Transverse colon (tissue), 4 donors: ENCODE measurements around the gene PLEK2. TPM values are rescaled to one million over a fixed set of nuclear protein-coding genes. Genes with fewer than 3 reads are reported as not detected.
A peak's percentile ranks its signal among the peaks of the same experiment; 100 is the strongest.

Experiments
- DNase-seq: peaks from one replicate; pipeline ENCODE4 v3.0.0-alpha.2; 2019
- H3K27ac ChIP-seq, 4 donors: fragments of 200-600 bp; sonication (generic); 2 replicates each; pipeline ENCODE4 v1.5.1; 2016 to 2018; ENCODE audit warnings: inconsistent platforms in 4 of 4
- H3K27me3 ChIP-seq: fragments of 200-600 bp; sonication (generic); 2 replicates; pipeline ENCODE4 v1.5.1; 2017; ENCODE audit warnings: inconsistent platforms
- H3K36me3 ChIP-seq, 4 donors: fragments of 200-600 bp; sonication (generic); 2 replicates each; pipeline ENCODE4 v1.5.1; 2017 to 2019; ENCODE audit warnings: inconsistent platforms in 4 of 4
- H3K4me1 ChIP-seq, 4 donors: fragments of 200-600 bp; sonication (generic); 2 replicates each; pipeline ENCODE4 v1.5.1; 2017 to 2020; ENCODE audit warnings: inconsistent platforms in 4 of 4
- H3K4me3 ChIP-seq, 4 donors: fragments of 200-600 bp; sonication (generic); 1 replicate in 1 of 4; 2 replicates in 3 of 4; pipeline versions ENCODE4 v1.5.1 to v1.6.1; 2017 to 2019; ENCODE audit warnings: inconsistent platforms in 4 of 4
- H3K9me3 ChIP-seq, 2 donors: fragments of 200-600 bp; sonication (generic); 2 replicates each; pipeline ENCODE4 v1.5.1; 2017 to 2019; ENCODE audit warnings: inconsistent platforms in 2 of 2
- EP300 ChIP-seq: sonication (generic); formaldehyde crosslinking; IDR thresholded peaks from one replicate; pipeline ENCODE4 v1.6.1; 2017; ENCODE audit warnings: antibody characterized with exemption, low read depth
- POLR2A ChIP-seq: fragments of 450-650 bp; IDR thresholded peaks from one replicate; pipeline ENCODE4 v1.6.1; 2016; ENCODE audit warnings: antibody characterized with exemption, mild to moderate bottlenecking, moderate library complexity
- POLR2AphosphoS5 ChIP-seq, 3 donors: sonication (generic); formaldehyde crosslinking; IDR thresholded peaks; one replicate each; pipeline ENCODE4 v1.6.1; 2016; ENCODE audit warnings: antibody characterized with exemption in 3 of 3
- WGBS, 2 donors: methylation state at CpG; one replicate each; pipeline ENCODE4 v1.1.5; 2018; ENCODE audit warnings: low coverage in 1 of 2; 5-methylcytosine and 5-hydroxymethylcytosine counted together
- in situ Hi-C, 4 donors: fragments of 200-750 bp; cut with MboI; loops; one replicate each; pipeline versions ENCODE4 v1.15.0 to v1.15.1; 2017; ENCODE audit warnings: low sequenced_read_pairs in 3 of 4, low pct_ligation_motif_present in 1 of 4, low pct_unique_long_range_greater_than_20kb in 1 of 4
- intact Hi-C: fragments of 100-400 bp; cut with DNase I; formaldehyde crosslinking; loops from one replicate; pipeline ENCODE4 v1.15.1; 2023; ENCODE audit warnings: low total_unique reads
- total RNA-seq, 4 donors: library from RNA; depleted of rRNA; stranded (reverse); fragments of >200 nt; gene quantifications; one replicate each; pipeline ENCODE4 v1.1.0, GENCODE V29; 2016
- TF ChIP-seq, protein P1 (sequence below), 5 experiments: fragments of 200-600 bp in 3 of 5; fragments of 450-650 bp in 2 of 5; sonication (generic) in 3 of 5; IDR thresholded peaks; 1 replicate in 2 of 5; 2 replicates in 3 of 5; pipeline ENCODE4 v1.5.1; 2016 to 2017; ENCODE audit warnings: antibody characterized with exemption in 5 of 5, inconsistent platforms in 3 of 5, mild to moderate bottlenecking in 2 of 5, moderate library complexity in 1 of 5

Gene PLEK2
- total RNA-seq, 4 donors from 2014 or later = 5.2 to 61.1 (median 28.9) TPM

DNA sequence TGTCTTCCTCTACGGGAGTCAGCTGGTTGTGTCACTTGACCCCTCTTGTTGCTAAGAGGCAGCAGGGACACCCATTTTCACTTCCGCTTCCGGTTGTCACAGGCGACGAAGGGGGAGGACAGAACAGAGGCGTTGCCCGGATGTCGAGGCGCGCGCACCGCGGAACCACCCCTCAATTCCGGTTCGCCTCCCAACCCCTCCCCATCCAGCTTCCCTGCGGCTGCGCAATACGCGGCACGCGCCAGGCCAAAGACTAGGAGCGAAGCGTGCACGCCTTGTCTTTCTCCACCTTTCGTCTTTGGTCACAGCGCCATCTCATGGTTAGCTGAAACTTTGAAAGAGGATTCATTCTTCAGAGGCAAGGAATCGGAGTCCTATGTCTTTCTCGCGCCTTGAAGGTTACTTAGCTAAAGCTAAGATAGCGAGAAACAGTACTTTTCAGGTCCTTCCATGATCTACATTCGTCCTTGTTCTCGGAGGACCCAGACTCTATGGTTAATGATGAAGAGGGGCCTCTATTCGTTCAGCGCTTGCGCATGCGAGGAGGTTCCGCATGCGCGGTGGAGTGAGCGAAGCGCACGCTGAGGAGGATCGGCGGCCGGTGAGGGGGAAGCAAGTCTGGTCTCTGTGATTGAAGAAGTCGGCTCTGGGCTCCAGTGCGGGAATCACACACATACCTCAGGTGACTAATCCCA lies 52.0 kb downstream of the PLEK2 start, which contains the start of the genes ATP6V1D and EIF2S1:
Gene ATP6V1D, minus strand, starts transcription at position 30 of the 695 bp plus-strand sequence. CDS start 106 bp downstream, outside the sequence.
Gene EIF2S1, plus strand, starts transcription at position 554 of the 695 bp plus-strand sequence. CDS start 4,440 bp downstream, outside the sequence.
- H3K27ac ChIP-seq = peak within 1 kb of the TSS; percentile 91 to 95 (median 93)
- intact Hi-C loops (no loop called here), in situ Hi-C loops (no loop called here)
- peaks cover 33 to 60% (median 40%) of the 10 kb centered on the region in 4 donors for H3K4me1 ChIP-seq
- WGBS, 2 donors = 0% methylated on average over 2 to 47 of the region's 47 CpGs
- TF ChIP-seq, protein P1, sequence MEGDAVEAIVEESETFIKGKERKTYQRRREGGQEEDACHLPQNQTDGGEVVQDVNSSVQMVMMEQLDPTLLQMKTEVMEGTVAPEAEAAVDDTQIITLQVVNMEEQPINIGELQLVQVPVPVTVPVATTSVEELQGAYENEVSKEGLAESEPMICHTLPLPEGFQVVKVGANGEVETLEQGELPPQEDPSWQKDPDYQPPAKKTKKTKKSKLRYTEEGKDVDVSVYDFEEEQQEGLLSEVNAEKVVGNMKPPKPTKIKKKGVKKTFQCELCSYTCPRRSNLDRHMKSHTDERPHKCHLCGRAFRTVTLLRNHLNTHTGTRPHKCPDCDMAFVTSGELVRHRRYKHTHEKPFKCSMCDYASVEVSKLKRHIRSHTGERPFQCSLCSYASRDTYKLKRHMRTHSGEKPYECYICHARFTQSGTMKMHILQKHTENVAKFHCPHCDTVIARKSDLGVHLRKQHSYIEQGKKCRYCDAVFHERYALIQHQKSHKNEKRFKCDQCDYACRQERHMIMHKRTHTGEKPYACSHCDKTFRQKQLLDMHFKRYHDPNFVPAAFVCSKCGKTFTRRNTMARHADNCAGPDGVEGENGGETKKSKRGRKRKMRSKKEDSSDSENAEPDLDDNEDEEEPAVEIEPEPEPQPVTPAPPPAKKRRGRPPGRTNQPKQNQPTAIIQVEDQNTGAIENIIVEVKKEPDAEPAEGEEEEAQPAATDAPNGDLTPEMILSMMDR (IDR thresholded peaks at IDR 0.05) = peak; percentile 84 to 99 (median 87)
- TF ChIP-seq POLR2A (peak; percentile 69), EP300 (no peak), POLR2AphosphoS5 (IDR thresholded peaks at IDR 0.05) (peak; percentile 87 to 93 (median 91))
- no peaks in the 10 kb centered on the region for H3K27me3 ChIP-seq
- DNase-seq = peak; percentile 99
- H3K36me3 ChIP-seq = peaks cover 0 to 7% (median 0%) of the 10 kb centered on the region in 4 donors
- H3K9me3 ChIP-seq = no peaks in the 10 kb centered on the region
- peak within 1 kb of the TSS; percentile 66 to 89 (median 86) for H3K4me3 ChIP-seq

DNA sequence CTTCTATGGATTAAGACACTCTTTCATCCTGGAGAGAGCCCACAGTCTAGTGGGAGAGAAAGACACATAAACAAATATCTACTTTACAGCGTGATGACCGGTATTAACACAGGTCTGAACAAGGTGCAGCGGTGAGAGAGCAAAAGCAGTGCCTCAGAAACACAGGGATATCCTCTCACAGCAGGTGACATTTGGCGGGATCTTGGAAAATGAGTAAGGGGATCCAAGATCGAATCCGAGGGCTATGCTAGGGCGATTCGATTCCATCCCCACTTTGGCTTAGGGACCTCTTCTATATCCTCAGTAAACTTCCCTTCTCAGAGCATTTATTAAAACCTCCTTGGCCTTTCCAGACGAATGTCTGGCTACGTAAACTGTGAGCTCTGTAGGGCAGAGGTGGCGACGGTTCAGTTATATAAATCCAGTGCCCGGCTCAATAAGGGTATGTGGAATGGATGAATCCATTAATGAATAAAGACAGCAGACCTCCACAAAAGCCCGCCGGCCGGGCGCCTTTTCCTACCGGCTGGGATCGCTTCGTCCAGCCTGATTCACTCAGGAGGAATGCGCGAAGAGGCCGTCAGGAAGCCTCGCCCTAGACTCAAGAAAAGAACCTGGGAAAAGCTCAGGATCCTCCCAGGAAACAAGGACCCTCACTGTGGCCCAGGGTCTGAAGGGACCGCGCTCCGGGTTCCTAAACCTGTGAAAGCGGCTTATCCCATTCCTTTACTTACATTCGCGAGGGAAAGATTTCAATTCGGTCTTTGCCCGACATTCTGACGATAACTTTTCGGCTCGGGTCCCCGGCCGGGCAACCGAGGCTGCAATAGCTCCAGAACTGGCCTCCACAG lies 52.8 kb downstream of the PLEK2 start:
- intact Hi-C loops = no loop called here
- no peaks in the 10 kb centered on the region for H3K27me3 ChIP-seq

DNA sequence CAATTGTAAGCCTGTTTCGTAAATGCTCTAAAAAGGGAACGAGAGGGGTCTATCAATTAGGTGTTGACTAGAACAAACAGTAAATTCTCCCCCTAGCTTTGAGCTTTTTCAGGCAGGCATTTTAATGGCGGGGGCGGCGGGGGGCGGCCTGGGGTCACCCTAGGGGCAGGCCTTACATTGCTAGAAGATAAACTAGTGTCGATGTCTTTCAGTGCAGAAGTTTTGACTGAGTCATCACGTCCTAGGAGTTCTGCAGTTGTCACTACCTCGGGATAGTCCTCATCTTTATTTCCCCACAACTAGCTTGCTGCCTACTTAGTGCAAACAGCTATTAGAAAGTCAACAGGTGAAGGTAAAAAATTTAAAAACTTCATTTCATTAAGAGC lies 54.0 kb downstream of the PLEK2 start:
- no peak for DNase-seq
- 75% methylated on average over 9 of the region's 9 CpGs; no CpG with 5 or more reads in 1 of the 2 donors for WGBS, 2 donors
- Histone ChIP-seq H3K27me3 (no peaks in the 10 kb centered on the region), H3K4me3 (peak overlapping the region in 1 of 4 donors; percentile 89), H3K27ac (peak overlapping the region in 1 of 4 donors; percentile 91), H3K36me3 (no peaks in the 10 kb centered on the region), H3K9me3 (no peaks in the 10 kb centered on the region), H3K4me1 (peaks cover 26 to 49% (median 37%) of the 10 kb centered on the region in 4 donors)
- in situ Hi-C loops (no loop called here), intact Hi-C loops (no loop called here)
- TF ChIP-seq POLR2AphosphoS5 (IDR thresholded peaks at IDR 0.05) (no peak), POLR2A (no peak), EP300 (no peak)
- TF ChIP-seq, protein P1 (IDR thresholded peaks at IDR 0.05) = no peak

More for the DNA sequence above, 52.8 kb downstream of the PLEK2 start:
- H3K4me3 ChIP-seq = peak overlapping the region; percentile 66 to 89 (median 85)
- TF ChIP-seq POLR2AphosphoS5 (IDR thresholded peaks at IDR 0.05) = no peak
- TF ChIP-seq POLR2A = peak; percentile 71
- 0 to 2% methylated on average over 2 to 38 of the region's 38 CpGs for WGBS, 2 donors
- peak overlapping the region; percentile 91 to 95 (median 93) for H3K27ac ChIP-seq
- H3K36me3 ChIP-seq = no peaks in the 10 kb centered on the region
- H3K4me1 ChIP-seq = peaks cover 33 to 60% (median 40%) of the 10 kb centered on the region in 4 donors
- no peaks in the 10 kb centered on the region for H3K9me3 ChIP-seq
- peak; percentile 24 for DNase-seq
- in situ Hi-C loops = no loop called here

DNA sequence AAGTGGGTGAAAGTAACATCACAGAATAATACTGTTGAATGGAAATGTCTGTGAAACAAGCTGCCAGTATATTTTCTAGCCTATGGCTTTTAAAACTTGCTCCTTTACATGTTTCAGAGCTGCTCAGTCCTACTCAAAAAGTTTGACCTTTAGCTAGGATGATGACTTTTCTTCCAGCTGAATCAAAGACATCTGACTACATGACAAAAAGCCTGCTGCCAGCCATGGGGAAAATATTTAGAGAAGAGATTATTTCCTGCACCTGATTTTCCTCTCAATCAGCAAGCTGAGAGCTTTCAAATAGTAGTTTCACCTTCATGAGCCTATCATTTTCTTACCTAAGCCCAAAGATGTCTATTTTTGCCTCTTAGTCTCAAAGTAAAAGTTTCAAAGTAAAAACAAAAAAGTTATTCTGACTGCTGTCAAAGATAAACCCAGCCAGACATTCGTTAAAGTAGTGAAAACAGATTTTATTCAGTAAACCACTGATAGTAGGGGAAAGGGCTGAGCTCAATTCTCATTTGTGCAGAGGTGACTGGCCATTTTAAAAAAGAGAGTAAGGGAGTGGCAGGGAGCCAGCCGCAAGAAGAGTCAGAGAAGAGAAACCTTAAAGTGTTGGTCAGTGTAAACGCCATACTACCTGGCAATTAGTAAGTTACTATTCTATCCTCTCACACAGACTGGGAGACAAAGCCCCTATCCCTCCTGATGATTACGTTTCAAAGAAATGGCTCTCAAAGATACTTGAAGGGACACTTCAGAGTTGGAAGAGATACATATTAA lies 54.6 kb downstream of the PLEK2 start:
- Histone ChIP-seq H3K4me3 (peak overlapping the region in 1 of 4 donors; percentile 89), H3K9me3 (no peaks in the 10 kb centered on the region), H3K4me1 (peaks cover 24 to 43% (median 34%) of the 10 kb centered on the region in 4 donors), H3K36me3 (peaks cover 0 to 6% (median under 1%) of the 10 kb centered on the region in 4 donors), H3K27me3 (no peaks in the 10 kb centered on the region), H3K27ac (no peak overlapping the region)
- intact Hi-C loops (no loop called here), in situ Hi-C loops (no loop called here)
- WGBS, 2 donors = 51 to 67% methylated on average over 4 of the region's 4 CpGs
- TF ChIP-seq EP300 (no peak), POLR2AphosphoS5 (IDR thresholded peaks at IDR 0.05) (no peak), POLR2A (no peak)
- TF ChIP-seq, protein P1 (IDR thresholded peaks at IDR 0.05) = no peak
- no peak for DNase-seq
